Measurements from ENCODE around the gene SEMA6B.
A peak's percentile ranks its signal among the peaks of the same experiment; 100 is the strongest.

SEMA6B gene

DNA sequence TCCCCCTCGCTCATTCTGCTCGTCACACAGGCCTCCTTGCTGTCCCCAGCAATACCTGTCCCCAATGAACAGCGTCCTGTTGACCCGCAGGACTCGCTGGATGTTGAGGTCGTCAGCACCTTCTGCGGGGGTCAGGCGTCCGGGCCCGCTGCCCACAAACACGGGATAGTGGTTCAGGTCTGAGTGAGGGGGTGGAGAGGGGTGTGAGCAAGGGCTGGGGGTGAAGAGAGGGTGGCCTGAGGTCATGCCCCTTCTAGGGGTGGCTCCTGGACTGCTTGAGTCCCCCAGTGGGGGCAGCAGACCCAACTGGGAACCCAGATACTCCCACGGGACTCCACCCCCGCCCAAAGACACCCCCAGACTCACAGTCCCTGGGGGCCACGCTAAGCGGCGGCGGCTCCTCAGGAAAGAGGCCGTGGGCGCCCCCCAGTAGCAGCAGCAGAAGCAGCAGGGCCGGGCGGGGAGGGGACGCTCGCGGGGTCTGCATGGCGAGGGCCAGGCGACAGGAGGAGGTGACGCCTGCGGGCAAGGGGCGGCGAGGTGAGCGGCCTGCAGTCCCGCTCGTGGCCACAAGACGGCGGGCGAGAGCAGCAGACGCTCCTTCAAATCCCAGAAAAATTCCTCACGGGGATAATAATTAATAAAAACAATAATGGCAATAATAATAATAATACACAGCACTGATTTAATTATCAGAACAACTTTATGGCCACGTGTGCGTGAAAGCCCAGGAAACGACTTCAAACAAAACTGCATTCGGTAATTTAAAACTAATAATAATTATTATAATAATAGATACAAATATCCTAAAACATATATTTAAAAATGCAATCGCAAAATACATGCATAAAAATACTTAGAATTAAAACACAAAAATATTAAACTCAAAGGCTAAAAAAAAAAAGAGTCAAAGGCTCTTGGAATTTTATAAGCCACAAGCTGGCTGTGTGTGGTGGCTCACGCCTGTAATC is 1.2 kb downstream of the SEMA6B start:
- H3K4me3 ChIP-seq (ENCODE audit: low read depth, low read length): no peak overlapping the region
- DNase-seq (ENCODE audit: low read depth): no peak
- TF ChIP-seq, protein P1, sequence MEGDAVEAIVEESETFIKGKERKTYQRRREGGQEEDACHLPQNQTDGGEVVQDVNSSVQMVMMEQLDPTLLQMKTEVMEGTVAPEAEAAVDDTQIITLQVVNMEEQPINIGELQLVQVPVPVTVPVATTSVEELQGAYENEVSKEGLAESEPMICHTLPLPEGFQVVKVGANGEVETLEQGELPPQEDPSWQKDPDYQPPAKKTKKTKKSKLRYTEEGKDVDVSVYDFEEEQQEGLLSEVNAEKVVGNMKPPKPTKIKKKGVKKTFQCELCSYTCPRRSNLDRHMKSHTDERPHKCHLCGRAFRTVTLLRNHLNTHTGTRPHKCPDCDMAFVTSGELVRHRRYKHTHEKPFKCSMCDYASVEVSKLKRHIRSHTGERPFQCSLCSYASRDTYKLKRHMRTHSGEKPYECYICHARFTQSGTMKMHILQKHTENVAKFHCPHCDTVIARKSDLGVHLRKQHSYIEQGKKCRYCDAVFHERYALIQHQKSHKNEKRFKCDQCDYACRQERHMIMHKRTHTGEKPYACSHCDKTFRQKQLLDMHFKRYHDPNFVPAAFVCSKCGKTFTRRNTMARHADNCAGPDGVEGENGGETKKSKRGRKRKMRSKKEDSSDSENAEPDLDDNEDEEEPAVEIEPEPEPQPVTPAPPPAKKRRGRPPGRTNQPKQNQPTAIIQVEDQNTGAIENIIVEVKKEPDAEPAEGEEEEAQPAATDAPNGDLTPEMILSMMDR (IDR thresholded peaks at IDR 0.05; ENCODE audit: insufficient read depth, low read depth, low read length, missing control alignments): peak; percentile 97

DNA sequence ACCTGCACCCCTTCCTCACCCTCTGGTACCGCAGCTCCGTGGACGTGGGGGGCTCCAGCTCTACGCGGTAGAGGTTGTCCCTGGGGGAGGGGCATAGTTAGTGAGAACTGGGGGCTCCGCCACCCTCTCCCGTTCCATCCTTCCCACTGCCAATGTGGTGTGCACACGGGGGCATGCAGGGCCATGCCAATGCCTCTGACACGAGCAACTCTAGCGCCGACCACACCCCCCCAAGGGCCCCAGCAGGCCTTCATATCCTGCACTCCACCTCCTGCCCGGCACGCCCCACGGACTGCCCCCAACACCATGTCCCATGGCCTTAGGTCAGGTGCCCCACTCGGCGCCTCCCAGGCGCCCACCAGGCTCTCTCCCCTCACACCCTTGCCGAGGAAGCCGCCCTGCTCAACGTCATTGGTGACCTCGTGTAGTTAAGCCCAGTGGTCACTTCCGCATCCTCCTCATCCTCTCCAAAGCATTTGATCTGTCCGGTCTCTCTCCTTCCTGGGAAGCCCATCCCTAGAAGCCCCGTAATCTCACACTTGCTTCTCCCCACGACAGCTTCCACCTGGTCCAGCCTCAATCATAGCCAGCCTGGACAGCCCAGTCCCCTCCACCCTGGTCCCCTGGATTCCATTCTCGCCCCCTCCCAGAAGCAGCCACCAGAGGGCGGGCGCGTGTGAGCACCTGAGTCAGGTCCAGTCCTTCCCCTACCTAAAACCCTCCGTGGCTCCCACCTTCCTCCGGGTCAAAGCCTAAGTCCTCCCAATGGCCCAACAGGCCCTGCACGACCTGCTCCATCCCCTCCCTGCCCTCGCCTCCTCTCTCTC is 2.1 kb downstream of the SEMA6B start:
- TF ChIP-seq, protein P1 (IDR thresholded peaks at IDR 0.05; ENCODE audit: insufficient read depth, low read depth, low read length, missing control alignments): peak; percentile 34
- no peak overlapping the region for H3K4me3 ChIP-seq (ENCODE audit: low read depth, low read length)
- peak; percentile 29 for DNase-seq (ENCODE audit: low read depth)

DNA sequence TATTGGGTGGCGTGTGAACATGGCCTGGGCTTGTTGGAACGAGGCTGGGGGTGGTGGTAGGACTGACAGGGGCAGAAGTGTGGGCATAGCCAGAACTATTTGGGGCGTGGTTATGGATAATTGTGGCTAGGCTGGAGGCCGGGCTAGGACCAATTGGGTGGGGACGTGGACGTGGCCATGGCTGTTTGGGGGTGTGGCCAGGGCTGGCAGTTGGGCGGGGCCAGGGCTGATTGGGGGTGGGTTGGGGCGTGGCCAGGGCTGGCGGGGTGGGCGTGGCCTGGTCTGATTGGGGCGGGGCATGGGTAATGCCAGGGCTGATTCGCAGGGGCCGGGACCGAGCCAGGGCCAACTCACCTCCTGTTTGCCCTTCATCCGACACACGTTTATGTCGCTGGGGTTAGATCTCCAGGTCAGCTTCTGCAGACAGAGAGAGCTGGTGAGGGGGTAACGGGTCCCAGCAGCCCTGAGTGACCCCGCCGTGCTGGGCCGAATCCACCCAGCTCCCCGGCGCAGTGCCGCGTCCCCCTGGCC is 2.8 kb downstream of the SEMA6B start:
- H3K4me3 ChIP-seq (ENCODE audit: low read depth, low read length): no peak overlapping the region
- DNase-seq (ENCODE audit: low read depth): peak; percentile 31
- TF ChIP-seq, protein P1 (IDR thresholded peaks at IDR 0.05; ENCODE audit: insufficient read depth, low read depth, low read length, missing control alignments): no peak

DNA sequence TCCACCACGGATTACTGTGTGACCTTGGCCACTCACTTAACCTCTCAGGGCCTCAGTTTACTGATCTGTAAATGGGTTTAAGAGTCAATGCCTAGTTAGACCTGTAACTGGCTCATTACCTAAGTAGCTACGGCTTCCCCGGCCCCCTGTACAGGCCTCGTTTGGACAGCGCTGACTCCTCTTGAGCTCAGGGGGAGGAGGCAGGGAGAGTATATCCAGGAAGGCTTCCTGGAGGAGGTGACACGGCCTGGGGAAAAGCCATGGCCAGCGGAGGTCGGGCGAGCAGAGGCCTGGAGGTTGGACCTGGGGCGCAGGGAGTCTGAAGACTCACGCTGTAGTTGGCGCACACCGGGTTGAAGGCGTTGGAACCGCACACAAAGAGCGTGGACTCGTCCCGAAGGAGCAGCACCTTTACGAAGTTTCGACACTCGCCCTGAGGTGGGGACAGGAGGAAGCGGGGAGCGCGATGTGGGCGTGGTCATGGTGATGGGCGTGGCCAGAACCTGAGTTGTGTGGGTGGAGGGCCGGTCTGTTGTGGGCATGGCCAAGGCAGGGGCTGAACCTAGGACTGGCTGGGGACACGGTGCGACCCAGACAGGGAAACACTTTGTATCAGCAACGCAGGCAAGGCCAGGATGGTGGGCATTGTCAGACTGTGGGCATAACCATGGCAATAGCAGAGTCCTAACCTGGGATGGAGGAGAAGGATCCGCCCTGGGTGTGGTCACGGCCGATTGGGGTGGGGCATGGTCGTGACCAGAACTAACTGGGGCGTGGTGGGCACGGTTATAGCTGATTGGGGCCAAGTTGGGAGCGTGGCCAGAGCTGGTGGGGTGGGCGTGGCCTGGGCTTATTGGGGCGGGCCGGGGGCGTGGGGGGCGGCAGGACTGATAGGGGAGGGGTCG is 3.6 kb downstream of the SEMA6B start:
- TF ChIP-seq, protein P1 (IDR thresholded peaks at IDR 0.05; ENCODE audit: insufficient read depth, low read depth, low read length, missing control alignments): no peak
- H3K4me3 ChIP-seq (ENCODE audit: low read depth, low read length): no peak overlapping the region
- DNase-seq (ENCODE audit: low read depth): no peak

DNA sequence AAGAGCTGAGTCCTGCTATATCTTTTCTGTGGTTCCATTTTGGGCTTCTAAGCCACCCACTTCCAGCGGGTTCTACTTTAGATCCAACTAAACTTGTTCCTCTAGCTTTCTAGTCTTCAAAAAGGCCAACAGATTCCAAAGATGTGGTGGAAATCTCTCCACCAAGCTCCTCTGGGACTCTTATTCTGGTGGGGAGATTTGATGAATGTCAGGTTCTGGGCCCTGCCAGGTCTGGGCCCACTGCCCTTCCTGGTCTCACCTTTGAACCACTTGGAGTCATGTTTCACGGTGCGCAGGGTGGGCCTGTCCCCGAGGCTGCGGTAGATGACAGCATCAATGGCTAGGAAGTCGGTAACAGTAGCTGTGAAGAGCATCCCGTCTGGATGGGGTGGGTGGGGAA is 4.8 kb downstream of the SEMA6B start:
- no peak overlapping the region for H3K4me3 ChIP-seq (ENCODE audit: low read depth, low read length)
- TF ChIP-seq, protein P1 (IDR thresholded peaks at IDR 0.05; ENCODE audit: insufficient read depth, low read depth, low read length, missing control alignments): no peak
- DNase-seq (ENCODE audit: low read depth): no peak

DNA sequence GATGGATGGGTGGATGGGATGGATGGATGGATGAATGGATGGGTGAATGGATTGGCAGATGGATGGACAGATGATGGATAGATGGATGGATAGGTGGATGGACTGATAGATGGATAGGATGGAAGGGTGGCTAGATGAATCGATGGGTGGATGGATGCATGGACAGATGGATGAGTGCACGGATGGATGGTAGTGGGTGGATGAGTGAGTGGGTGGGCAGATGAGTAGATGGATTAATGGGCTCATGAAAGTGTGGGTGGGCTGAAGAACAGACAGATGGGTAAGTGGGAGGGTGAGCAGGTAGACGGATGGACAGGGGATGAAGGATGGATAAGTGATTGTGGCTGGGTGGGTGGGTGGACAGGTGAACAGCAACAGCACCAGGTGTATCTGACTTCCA is 5.7 kb downstream of the SEMA6B start:
- TF ChIP-seq, protein P1 (IDR thresholded peaks at IDR 0.05; ENCODE audit: insufficient read depth, low read depth, low read length, missing control alignments): no peak
- DNase-seq (ENCODE audit: low read depth): no peak
- no peak overlapping the region for H3K4me3 ChIP-seq (ENCODE audit: low read depth, low read length)
